Upper lobe of right lung (tissue), 1 donor: Measurements from ENCODE around the gene TTLL11. TPM values are rescaled to one million over a fixed set of nuclear protein-coding genes. Genes with fewer than 3 reads are reported as not detected.

Experiments
- ATAC-seq: fragments of 200-7000 bp; cut with Tn5 transposase; one replicate; pipeline ENCODE4 v1.9.1; 2020; ENCODE audit warnings: mild to moderate bottlenecking, moderate library complexity
- DNase-seq: peaks from one replicate; pipeline ENCODE4 v3.0.0-alpha.2; 2020
- H3K27ac ChIP-seq: fragments of 200-600 bp; one replicate; pipeline ENCODE4 v1.8.0; 2022
- H3K27me3 ChIP-seq: fragments of 200-600 bp; one replicate; pipeline ENCODE4 v1.8.0; 2022; ENCODE audit warnings: mild to moderate bottlenecking
- H3K36me3 ChIP-seq: fragments of 200-600 bp; one replicate; pipeline ENCODE4 v1.8.0; 2022
- H3K4me1 ChIP-seq: fragments of 200-600 bp; one replicate; pipeline ENCODE4 v1.8.0; 2022
- H3K4me3 ChIP-seq: fragments of 200-600 bp; one replicate; pipeline ENCODE4 v1.8.0; 2022; ENCODE audit warnings: mild to moderate bottlenecking
- H3K9me3 ChIP-seq: fragments of 200-600 bp; one replicate; pipeline ENCODE4 v1.8.0; 2022
- CTCF ChIP-seq: fragments of 200-600 bp; IDR thresholded peaks from one replicate; pipeline ENCODE4 v1.8.0; 2022; ENCODE audit warnings: antibody characterized with exemption
- intact Hi-C: fragments of 100-400 bp; cut with DNase I; formaldehyde crosslinking; loops from one replicate; pipeline ENCODE4 v1.11.0; 2022
- total RNA-seq: library from RNA; stranded (reverse); fragmentation: NEBNext Ultra II Directional; extraction: Animal tissue kit (Norgen Biotek cat#: 25700); gene quantifications from one replicate; pipeline ENCODE4 v1.2.1, GENCODE V29; 2021
- donor health status: DM: no; HTN: yes; CAD: no; lungs with severe emphysema.

Gene TTLL11
- total RNA-seq, 1 donor from 2014 or later = 10.7 TPM

GRCh38 chr9:121995997-121996396 is 97.1 kb downstream of the TTLL11 start:
- Histone ChIP-seq H3K9me3 (no peaks in the 10 kb centered on the region), H3K36me3 (no peaks in the 10 kb centered on the region), H3K27me3 (no peaks in the 10 kb centered on the region), H3K27ac (no peak overlapping the region), H3K4me3 (no peak overlapping the region), H3K4me1 (peaks cover 4% of the 10 kb centered on the region)
- TF ChIP-seq CTCF = no peak
- intact Hi-C loops = no loop called here
- ATAC-seq (no peak), DNase-seq (no peak)

GRCh38 chr9:121992571-121993212 is 100.4 kb downstream of the TTLL11 start:
- Histone ChIP-seq H3K36me3 (peaks cover 8% of the 10 kb centered on the region), H3K4me3 (no peak overlapping the region), H3K9me3 (no peaks in the 10 kb centered on the region), H3K27ac (no peak overlapping the region), H3K4me1 (peaks cover under 1% of the 10 kb centered on the region), H3K27me3 (no peaks in the 10 kb centered on the region)
- intact Hi-C loops = loop anchor here (5.0 kb wide), 2 partner anchors 225 to 305 kb away; no protein-coding TSS in a partner anchor
- peak; percentile 88 for ATAC-seq
- no peak for DNase-seq
- TF ChIP-seq CTCF = peak; percentile 88

GRCh38 chr9:121991307-121991661 is 101.8 kb downstream of the TTLL11 start:
- Histone ChIP-seq H3K4me3 (no peak overlapping the region), H3K9me3 (no peaks in the 10 kb centered on the region), H3K4me1 (no peaks in the 10 kb centered on the region), H3K36me3 (peaks cover 8% of the 10 kb centered on the region), H3K27ac (no peak overlapping the region), H3K27me3 (no peaks in the 10 kb centered on the region)
- DNase-seq (no peak), ATAC-seq (no peak)
- intact Hi-C loops = loop anchor here (5.0 kb wide), 2 partner anchors 224 to 304 kb away; no protein-coding TSS in a partner anchor
- TF ChIP-seq CTCF = no peak

- ATAC-seq (no peak), DNase-seq (no peak)
- Histone ChIP-seq H3K27me3 (no peaks in the 10 kb centered on the region), H3K27ac (no peak overlapping the region), H3K9me3 (no peaks in the 10 kb centered on the region), H3K4me1 (no peaks in the 10 kb centered on the region), H3K36me3 (peaks cover 8% of the 10 kb centered on the region), H3K4me3 (no peak overlapping the region)
- no peak for TF ChIP-seq CTCF
- intact Hi-C loops = loop anchor here (5.0 kb wide), 2 partner anchors 223 to 303 kb away; no protein-coding TSS in a partner anchor
Observed at GRCh38 chr9:121990600-121991306, 102.4 kb downstream of the TTLL11 start.

GRCh38 chr9:121989010-121989409 is 104.1 kb downstream of the TTLL11 start:
- intact Hi-C loops = loop anchor here (10.0 kb wide), 1 partner anchor 444 kb away; no protein-coding TSS in a partner anchor
- H3K9me3 ChIP-seq = no peaks in the 10 kb centered on the region
- peak; percentile 34 for ATAC-seq
- TF ChIP-seq CTCF = no peak
- no peak overlapping the region for H3K27ac ChIP-seq
- peaks cover 8% of the 10 kb centered on the region for H3K36me3 ChIP-seq
- DNase-seq = no peak
- H3K27me3 ChIP-seq = no peaks in the 10 kb centered on the region
- H3K4me1 ChIP-seq = no peaks in the 10 kb centered on the region
- H3K4me3 ChIP-seq = no peak overlapping the region
